Measurements from ENCODE around the gene SNX11.
"Not testable (repeated sequence)": the region's sequence is repeated elsewhere in the genome, so short reads cannot be mapped to it uniquely, and the experiment has no call there.

Gene SNX11

DNA sequence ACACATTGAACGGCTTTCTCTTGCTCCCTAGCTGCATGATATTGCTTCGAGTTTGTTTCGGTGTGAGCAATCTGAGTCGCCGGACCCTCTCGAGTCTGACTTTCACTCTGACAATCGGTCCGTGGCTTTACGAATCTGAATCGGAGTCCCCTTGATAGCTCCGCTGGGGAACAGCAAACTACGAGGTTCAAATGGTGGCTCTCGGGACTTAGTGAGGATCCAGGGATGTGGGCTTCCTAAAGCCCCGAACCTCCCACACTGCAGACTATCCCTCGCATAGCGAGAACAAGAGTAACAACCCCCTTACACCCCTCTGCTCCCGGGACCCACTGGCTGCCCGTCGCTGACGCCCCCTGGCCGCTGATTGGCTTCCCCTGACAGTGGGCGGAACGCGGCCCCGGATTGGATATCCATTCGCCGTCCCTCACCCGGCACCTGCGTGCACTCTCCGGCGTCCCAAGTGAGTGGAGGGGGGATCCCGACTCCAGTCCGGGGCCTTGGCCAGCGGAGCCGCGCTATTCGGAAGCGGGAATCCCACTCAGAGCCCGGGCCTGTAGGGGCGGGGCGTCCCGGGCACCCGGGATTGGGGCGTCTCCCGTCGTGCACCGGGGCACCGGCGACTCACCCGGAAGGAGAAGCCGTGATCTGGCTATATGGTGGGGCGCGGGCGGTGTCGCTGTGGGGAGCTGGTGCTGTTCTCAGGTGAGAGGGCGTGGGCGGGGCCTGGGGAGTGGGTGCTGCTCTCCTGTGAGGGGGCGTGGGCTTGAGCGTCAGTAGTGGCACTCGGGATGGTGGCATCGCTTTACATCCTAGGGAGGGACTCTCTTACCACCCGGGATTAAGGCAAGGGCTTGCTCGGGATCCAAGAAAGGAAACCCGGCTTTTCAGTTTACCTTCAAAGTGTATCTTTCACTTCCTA lies at the start of gene SNX11:
TSS of gene SNX11 (plus strand) at position 630 of the 919 bp plus-strand sequence. CDS start 4,278 bp downstream, outside the sequence.
- DNase-seq, result peak; percentile 93

- no peak for DNase-seq
These were observed 49.0 kb upstream of the SNX11 start for GRCh38 chr17:48058393-48059124.

GRCh38 chr17:48059125-48059668 lies 48.4 kb upstream of the SNX11 start:
- no peak for DNase-seq

- no peak for DNase-seq
These were observed 47.3 kb upstream of the SNX11 start for GRCh38 chr17:48060249-48060648.

GRCh38 chr17:48062273-48062672 lies 45.3 kb upstream of the SNX11 start:
- no peak for DNase-seq

- no peak for DNase-seq
These were observed 42.9 kb upstream of the SNX11 start for GRCh38 chr17:48064638-48065037.

- DNase-seq, result no peak
These were observed 41.4 kb upstream of the SNX11 start for GRCh38 chr17:48066192-48066591.

DNA sequence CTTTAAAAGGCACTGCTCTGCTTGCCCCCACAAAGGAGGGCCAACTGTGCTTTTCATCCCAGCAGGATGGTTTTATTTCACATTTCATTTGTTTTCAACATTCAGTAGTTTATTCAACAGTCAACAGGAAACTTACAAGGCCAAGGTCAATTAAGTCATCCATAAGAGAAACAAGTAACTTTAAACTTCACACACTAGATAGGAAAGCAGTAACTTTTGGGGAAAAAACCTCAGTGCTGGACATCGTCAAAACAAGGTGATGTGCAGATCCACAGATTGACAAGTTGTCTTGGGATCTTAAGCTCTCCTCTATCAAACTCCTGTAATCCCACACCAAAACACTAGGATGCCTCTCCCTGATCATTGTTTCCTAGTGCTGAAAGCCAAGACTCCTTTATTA lies 40.9 kb upstream of the SNX11 start:
- DNase-seq, result no peak

- DNase-seq, result no peak
These were observed 40.3 kb upstream of the SNX11 start for GRCh38 chr17:48067245-48067644.

DNA sequence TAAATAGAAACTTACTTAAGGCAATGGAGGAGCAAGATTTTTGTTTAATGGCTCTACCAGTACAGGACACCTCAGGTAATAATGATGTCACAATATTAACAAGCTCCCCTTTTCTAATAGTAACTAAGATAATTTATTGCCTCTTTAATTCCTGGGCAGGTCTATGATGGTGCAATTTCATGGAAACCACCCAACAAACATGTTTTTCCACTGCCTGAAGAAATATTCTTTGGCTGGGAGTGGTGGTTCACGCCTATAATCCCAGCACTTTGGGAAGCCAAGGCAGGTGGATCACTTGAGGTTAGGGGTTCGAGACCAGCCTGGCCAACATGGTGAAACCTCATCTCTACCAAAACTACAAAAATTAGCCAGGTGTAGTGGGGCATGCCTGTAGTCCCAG lies 39.8 kb upstream of the SNX11 start:
- not testable (repeated sequence) for DNase-seq

GRCh38 chr17:48068491-48068961 lies 39.0 kb upstream of the SNX11 start:
- DNase-seq, result no peak

DNA sequence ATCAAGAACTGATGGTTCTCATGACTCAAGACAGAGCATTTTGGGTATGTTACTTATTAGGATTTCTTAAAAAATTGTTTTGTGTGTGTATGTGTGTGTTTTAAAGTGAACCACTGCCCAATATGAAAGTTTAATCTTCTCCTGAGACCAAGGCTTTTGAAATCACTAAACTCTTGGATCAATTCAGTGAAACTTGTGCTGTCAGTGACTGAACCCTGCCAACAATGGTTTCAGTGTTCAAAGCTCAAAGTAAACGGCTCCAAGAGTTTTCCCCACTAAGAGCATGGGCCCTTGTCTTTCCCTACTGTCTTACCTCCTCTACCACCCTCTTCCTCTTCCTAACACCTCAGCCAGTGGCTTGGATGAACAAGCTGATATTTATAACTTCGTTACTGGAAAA lies 37.4 kb upstream of the SNX11 start:
- DNase-seq, result no peak

DNA sequence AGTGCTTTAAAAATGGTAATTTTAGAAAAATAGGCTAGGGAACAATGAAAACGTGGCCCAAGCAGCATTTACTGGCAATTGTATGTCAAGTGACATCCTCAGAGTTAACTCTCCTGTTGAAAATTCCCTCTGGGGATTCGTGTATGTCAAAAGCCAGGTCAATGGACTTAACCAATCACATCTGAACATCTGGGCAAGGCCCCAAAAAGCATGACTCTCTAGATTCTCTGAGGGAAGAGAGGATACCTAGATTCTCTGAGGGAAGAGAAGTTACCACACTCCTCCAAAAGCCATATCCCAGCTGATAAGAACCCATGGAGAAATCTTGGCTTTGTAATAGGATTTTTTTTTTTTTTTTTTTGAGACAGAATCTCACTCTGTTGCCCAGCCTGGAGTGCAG lies 35.9 kb upstream of the SNX11 start:
- no peak for DNase-seq

GRCh38 chr17:48072811-48073210 lies 34.8 kb upstream of the SNX11 start:
- not testable (repeated sequence) for DNase-seq

GRCh38 chr17:48073566-48074094 lies 33.9 kb upstream of the SNX11 start:
- not testable (repeated sequence) for DNase-seq

- peak; percentile 72 for DNase-seq
These were observed 33.1 kb upstream of the SNX11 start for GRCh38 chr17:48074322-48075081.

DNA sequence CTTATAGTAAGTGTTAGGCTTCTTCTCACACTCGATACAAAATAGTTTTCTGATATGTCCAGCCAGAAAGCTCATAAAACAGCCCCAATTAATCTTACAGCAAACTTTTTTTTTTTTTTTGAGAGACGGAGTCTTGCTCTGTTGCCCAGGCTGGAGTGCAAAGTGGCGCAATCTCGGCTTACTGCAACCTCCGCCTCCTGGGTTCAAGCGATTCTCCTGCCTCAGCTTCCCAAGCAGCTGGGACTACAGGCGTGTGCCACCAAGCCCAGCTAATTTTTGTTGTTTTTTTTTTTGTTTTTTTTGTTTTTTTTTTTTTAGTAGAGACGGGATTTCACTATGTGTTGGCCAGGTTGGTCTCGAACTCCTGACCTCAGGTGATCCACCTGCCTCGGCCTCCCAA lies 30.4 kb upstream of the SNX11 start:
- not testable (repeated sequence) for DNase-seq

DNA sequence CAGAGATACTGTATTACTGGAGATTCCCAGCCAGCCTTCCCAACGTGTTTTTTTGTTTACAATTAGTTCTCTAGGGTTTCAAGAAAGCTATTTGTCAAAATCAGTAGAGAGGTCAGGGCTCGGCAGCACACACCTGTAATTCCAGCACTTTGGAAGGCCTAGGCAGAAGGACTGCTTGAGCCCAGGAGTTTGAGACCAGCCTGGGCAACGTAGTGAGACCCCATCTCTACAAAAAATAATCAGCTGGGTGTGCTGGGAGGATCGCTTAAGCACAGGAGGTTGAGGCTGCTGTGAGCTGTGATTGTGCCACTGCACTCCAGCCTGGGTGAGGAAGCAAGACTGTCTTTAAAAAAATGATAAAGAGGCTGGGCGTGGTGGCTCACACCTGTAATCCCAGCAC lies 25.7 kb upstream of the SNX11 start:
- no peak for DNase-seq

DNA sequence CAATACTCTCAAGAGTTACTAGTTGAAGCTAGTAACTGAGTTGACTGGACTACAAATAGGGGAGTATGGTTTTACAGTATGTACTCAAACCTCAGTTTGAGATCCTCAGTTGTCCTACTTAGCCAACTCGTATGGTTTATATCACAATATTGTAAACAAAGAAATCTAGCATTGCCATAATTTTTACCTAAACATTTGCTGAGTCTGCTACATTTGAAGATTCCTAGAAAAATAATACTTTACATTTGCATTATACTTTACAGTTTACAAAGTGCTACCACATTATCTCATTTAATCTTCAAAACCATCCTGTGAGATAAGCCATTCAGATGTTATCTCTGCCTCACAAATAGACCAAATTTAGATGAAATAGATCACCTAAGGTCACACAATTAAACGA lies 22.6 kb upstream of the SNX11 start:
- DNase-seq, result no peak

DNA sequence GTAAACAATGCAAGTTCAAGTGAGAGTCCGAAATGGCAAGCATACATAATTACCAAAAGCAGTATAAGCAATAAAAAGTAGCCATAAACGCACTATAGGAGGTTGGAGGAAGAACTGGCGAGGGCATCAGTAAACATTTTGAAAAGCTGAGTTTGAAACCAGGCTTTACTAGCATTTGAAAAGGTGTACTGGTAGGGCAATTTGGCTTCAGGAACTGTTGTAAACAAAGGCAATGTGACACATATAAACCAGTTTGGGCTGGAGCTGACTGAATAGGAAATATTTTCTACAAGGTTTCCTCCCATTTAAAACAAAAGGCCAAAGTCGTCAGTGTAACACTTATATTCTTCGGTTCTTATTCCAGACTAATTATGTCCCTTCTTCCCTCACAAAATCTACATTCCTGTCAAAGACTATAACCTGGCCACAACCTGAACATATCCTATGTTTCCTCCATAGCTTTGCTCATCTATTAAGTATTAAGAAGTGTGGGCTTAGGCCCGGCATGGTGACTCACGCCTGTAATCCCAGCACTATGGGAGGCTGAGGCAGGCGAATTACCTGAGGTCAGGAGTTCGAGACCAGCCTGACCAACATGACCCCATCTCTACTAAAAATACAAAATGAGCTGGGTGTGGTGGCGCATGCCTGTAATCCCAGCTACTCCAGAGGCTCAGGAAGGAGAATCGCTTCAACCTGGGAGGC lies 14.1 kb upstream of the SNX11 start:
- DNase-seq, result no peak

GRCh38 chr17:48095611-48096010 lies 12.0 kb upstream of the SNX11 start:
- no peak for DNase-seq

DNA sequence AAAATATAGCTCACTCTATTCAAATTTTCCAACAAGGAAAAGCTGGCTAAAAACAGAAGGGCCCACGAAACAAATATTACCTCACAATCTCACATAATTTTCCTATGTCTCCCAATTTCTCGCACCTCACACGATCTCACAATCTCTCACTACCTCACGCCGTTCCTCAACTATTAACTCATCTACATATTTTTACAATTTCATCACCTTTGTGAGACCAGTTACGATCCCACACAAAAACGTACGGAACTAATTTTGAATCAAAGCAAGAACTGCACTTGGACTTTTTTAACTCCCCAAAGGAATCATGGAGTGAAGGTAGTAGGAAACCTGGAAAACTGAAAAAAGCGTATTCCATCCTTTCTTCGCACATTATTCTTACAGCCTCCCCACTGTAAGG lies 7.4 kb upstream of the SNX11 start:
- DNase-seq, result no peak
